Lung (tissue), 12 donors: ENCODE data around the gene MATK. TPM values are rescaled to one million over a fixed set of nuclear protein-coding genes. Genes with fewer than 3 reads are reported as not detected.

Experiments
- ATAC-seq: fragments of 200-7000 bp; cut with Tn5 transposase; one replicate; pipeline ENCODE4 v1.9.1; 2020; ENCODE audit warnings: moderate number of reproducible peaks; ENCODE audit not compliant: insufficient read depth, low FRiP score
- DNase-seq, 3 donors: peaks; one replicate each; pipeline ENCODE4 v3.0.0-alpha.2; 2013 to 2017
- H3K27ac ChIP-seq, 2 donors: one replicate each; pipeline ENCODE4 v1.5.1; 2013; ENCODE audit warnings: mild to moderate bottlenecking in 2 of 2, moderate library complexity in 2 of 2, control low read depth in 1 of 2, inconsistent platforms in 1 of 2, low read depth in 1 of 2, low read length in 1 of 2
- H3K27me3 ChIP-seq, 3 donors: one replicate each; pipeline ENCODE4 v1.5.1; 2013; ENCODE audit warnings: low read length in 2 of 3; ENCODE audit not compliant: control insufficient read depth in 3 of 3, insufficient read depth in 3 of 3
- H3K36me3 ChIP-seq, 4 donors: one replicate each; pipeline ENCODE4 v1.5.1; 2013; ENCODE audit warnings: low read length in 4 of 4, mild to moderate bottlenecking in 1 of 4, moderate library complexity in 1 of 4; ENCODE audit not compliant: control insufficient read depth in 4 of 4, insufficient read depth in 4 of 4
- H3K4me1 ChIP-seq, 5 donors: one replicate each; pipeline ENCODE4 v1.5.1; 2013; ENCODE audit warnings: low read length in 5 of 5, mild to moderate bottlenecking in 2 of 5, moderate library complexity in 1 of 5; ENCODE audit not compliant: control insufficient read depth in 5 of 5, insufficient read depth in 5 of 5
- H3K4me3 ChIP-seq: one replicate; pipeline ENCODE4 v1.5.1; 2013; ENCODE audit warnings: mild to moderate bottlenecking, control low read depth, moderate library complexity
- H3K9ac ChIP-seq, 2 donors: one replicate each; pipeline ENCODE4 v1.5.1; 2013; ENCODE audit warnings: low read length in 2 of 2, control low read depth in 1 of 2; ENCODE audit not compliant: insufficient read depth in 1 of 2
- H3K9me3 ChIP-seq, 4 donors: one replicate each; pipeline ENCODE4 v1.5.1; 2013; ENCODE audit warnings: low read length in 3 of 4, mild to moderate bottlenecking in 1 of 4, moderate library complexity in 1 of 4; ENCODE audit not compliant: control insufficient read depth in 4 of 4, insufficient read depth in 3 of 4
- WGBS, 2 donors: extraction: QIAGEN DNeasy Blood & Tissue Kit; methylation state at CpG; one replicate each; pipeline ENCODE4 v1.1.7; 2013; 5-methylcytosine and 5-hydroxymethylcytosine counted together
- polyA plus RNA-seq, 2 donors: library from polyadenylated mRNA; stranded (reverse); fragments of 200-250 nt; gene quantifications; one replicate each; pipeline ENCODE4 v1.2.1, GENCODE V29; 2013
- total RNA-seq, 2 donors: library from RNA; depleted of rRNA in 1 of 2; stranded (reverse); fragments of >200 nt in 1 of 2; gene quantifications; one replicate each; pipeline ENCODE4 v1.2.1, GENCODE V29; 2014 to 2021
- TF ChIP-seq, protein P1 (sequence below): IDR thresholded peaks from 2 replicates; pipeline ENCODE4 v1.5.1; 2012; ENCODE audit warnings: mild to moderate bottlenecking; ENCODE audit errors: control extremely low read depth, extremely low read depth
- donor health status: control.
- donor health status: control.
- donor health status: Bipolar disorder and iron deficiency.
- donor health status: healthy.
- donor health status: DM: yes; HTN: yes; CAD: no.

MATK gene
- total and polyA plus RNA-seq, 4 donors = 3.8 to 20.0 (median 6.3) TPM

DNA sequence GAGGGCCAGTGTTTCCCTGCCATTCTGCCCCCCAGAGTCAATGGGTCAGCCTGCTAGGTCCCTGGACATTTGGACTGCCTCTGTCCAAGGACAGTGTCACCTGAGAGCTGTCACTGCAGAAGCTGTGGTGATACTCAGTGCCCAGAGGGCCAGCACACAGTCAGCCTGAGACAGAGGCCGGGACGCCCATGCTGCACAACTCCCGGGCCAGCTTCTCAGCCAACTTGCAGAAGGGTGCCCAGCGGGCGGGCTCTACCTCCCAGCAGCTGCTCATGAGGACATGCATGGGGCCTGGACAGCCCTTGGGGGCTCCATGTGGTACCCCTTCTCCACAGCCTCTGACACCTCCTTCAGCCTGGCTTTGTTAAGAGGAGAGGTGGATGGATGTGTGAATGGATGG lies 10.3 kb downstream of the MATK start:
- Histone ChIP-seq H3K9me3 (peaks cover 0 to under 1% (median 0%) of the 10 kb centered on the region in 4 donors), H3K27me3 (no peaks in the 10 kb centered on the region), H3K4me1 (no peaks in the 10 kb centered on the region), H3K27ac (no peak overlapping the region), H3K9ac (no peak overlapping the region), H3K4me3 (no peak overlapping the region), H3K36me3 (no peaks in the 10 kb centered on the region)
- no peak for ATAC-seq
- no peak for DNase-seq
- TF ChIP-seq, protein P1, sequence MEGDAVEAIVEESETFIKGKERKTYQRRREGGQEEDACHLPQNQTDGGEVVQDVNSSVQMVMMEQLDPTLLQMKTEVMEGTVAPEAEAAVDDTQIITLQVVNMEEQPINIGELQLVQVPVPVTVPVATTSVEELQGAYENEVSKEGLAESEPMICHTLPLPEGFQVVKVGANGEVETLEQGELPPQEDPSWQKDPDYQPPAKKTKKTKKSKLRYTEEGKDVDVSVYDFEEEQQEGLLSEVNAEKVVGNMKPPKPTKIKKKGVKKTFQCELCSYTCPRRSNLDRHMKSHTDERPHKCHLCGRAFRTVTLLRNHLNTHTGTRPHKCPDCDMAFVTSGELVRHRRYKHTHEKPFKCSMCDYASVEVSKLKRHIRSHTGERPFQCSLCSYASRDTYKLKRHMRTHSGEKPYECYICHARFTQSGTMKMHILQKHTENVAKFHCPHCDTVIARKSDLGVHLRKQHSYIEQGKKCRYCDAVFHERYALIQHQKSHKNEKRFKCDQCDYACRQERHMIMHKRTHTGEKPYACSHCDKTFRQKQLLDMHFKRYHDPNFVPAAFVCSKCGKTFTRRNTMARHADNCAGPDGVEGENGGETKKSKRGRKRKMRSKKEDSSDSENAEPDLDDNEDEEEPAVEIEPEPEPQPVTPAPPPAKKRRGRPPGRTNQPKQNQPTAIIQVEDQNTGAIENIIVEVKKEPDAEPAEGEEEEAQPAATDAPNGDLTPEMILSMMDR = no peak
- 88 to 91% methylated on average over 5 of the region's 5 CpGs for WGBS, 2 donors

DNA sequence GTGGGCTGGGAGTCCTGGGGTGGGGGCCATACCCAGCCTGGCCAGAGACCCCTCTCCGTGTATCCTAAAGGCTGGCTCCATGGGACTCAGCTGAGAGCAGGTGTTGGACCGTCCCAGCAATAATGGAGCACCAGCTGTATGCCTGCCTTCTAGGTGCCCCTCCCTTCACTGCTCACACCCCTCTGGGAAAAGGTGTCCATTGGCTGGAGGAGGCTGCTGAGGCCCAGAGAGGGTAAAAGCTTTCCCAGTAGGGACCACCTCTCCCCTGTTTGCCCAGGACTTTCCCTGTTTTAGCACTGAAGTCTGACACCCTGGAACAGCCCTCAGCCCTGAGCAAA lies 10.8 kb downstream of the MATK start:
- WGBS, 2 donors = 84 to 94% methylated on average over 2 of the region's 2 CpGs
- Histone ChIP-seq H3K27ac (no peak overlapping the region), H3K4me3 (no peak overlapping the region), H3K36me3 (no peaks in the 10 kb centered on the region), H3K9ac (no peak overlapping the region), H3K4me1 (no peaks in the 10 kb centered on the region), H3K27me3 (no peaks in the 10 kb centered on the region), H3K9me3 (no peaks in the 10 kb centered on the region)
- TF ChIP-seq, protein P1 = no peak
- DNase-seq = no peak
- ATAC-seq = no peak

DNA sequence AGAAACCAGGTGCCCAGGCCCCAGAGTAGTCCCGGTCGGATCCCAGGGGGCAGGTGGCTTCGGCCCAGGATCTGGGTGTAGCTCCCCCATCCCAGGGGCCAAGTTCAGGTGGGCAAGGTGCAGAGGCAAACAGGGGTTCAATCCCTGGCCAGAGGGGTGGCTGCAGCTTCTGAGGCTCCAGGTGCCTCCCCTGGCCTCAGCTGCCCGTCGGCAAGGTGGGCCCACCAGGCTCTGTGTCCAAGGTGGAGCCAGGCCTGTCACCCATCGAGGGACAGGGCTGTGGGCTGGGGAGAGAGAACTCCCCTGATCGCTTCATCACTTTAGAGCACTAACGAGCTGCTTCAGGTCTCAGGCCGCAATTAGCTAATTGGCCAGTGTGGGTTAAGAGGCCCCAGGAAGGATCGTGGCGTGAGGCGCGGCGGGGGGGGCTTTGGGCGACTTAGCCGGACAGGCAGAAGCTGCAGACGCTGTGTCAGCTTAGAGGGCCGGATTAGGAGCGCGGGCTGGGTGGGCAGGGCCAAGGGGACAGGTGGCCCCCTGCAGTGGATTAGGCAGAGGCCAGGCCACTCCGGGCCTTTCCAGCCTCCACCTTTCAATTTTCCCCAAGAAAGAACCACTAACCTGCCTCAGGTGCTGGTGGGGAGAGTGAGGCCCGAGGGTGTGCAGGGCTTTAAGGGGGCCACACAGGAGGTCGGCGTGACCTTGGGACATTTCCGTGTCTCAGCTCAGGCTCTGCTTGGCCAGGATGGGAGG lies 11.4 kb downstream of the MATK start:
- Histone ChIP-seq H3K27ac (no peak overlapping the region), H3K36me3 (no peaks in the 10 kb centered on the region), H3K9me3 (no peaks in the 10 kb centered on the region), H3K4me3 (no peak overlapping the region), H3K27me3 (no peaks in the 10 kb centered on the region), H3K9ac (no peak overlapping the region), H3K4me1 (no peaks in the 10 kb centered on the region)
- ATAC-seq (no peak), DNase-seq (no peak)
- 59 to 66% methylated on average over 25 of the region's 25 CpGs for WGBS, 2 donors
- TF ChIP-seq, protein P1 = no peak
